ENCODE data around the gene COX6A2. TPM values are rescaled to one million over a fixed set of nuclear protein-coding genes. Genes with fewer than 3 reads are reported as not detected.

COX6A2 gene
- total RNA-seq, 4 donors from 2014 or later, result not detected

- WGBS, 2 donors, result 16 to 33% methylated on average over 10 of the region's 14 CpGs
- no peak for TF ChIP-seq POLR2A (IDR thresholded peaks at IDR 0.05)
- peak; percentile 32 to 75 (median 58) for TF ChIP-seq CTCF (IDR thresholded peaks at IDR 0.05)
- Histone ChIP-seq H3K27me3 (peaks cover 0 to 38% (median 0%) of the 10 kb centered on the region in 4 donors), H3K4me1 (peaks cover 0 to 20% (median 3%) of the 10 kb centered on the region in 3 donors), H3K4me3 (no peak overlapping the region), H3K27ac (no peak overlapping the region), H3K9me3 (no peaks in the 10 kb centered on the region), H3K36me3 (no peaks in the 10 kb centered on the region)
- intact Hi-C loops (cut with DNase I), result no loop called here
- DNase-seq, result no peak
Measured at GRCh38 chr16:31382485-31383161, 45.5 kb downstream of the COX6A2 start.

- DNase-seq, result no peak
- H3K4me3 ChIP-seq, result no peak overlapping the region
- peaks cover 0 to 2% (median 0%) of the 10 kb centered on the region in 3 donors for H3K4me1 ChIP-seq
- peaks cover 0 to under 1% (median 0%) of the 10 kb centered on the region in 3 donors for H3K9me3 ChIP-seq
- 37 to 54% methylated on average over 4 to 7 of the region's 12 CpGs for WGBS, 2 donors
- peaks cover 0 to 47% (median 0%) of the 10 kb centered on the region in 4 donors for H3K27me3 ChIP-seq
- intact Hi-C loops (cut with DNase I), result no loop called here
- no peak overlapping the region for H3K27ac ChIP-seq
- no peaks in the 10 kb centered on the region for H3K36me3 ChIP-seq
- TF ChIP-seq CTCF (IDR thresholded peaks at IDR 0.05) (no peak), POLR2A (IDR thresholded peaks at IDR 0.05) (no peak)
Measured at GRCh38 chr16:31380201-31380600, 48.0 kb downstream of the COX6A2 start.

Other genes with a start within 250 kb of the COX6A2 start
- 10 to 100 TPM; 30.2 to 97.8 (median 55.1) TPM for gene FUS, start 248.2 kb downstream of the COX6A2 start, total RNA-seq
- 10 to 100 TPM; 53.0 to 70.7 (median 63.9) TPM for gene PYCARD, start 225.6 kb downstream of the COX6A2 start, total RNA-seq
- gene TRIM72, start 214.2 kb downstream of the COX6A2 start, total RNA-seq, result not detected
- not detected for gene PYDC1, start 211.2 kb downstream of the COX6A2 start, total RNA-seq
- gene ITGAM, start 168.4 kb downstream of the COX6A2 start, total RNA-seq, result 10 to 100 TPM in 1 of 4 donors, 1 to 10 TPM in 1, under 1 TPM in 2; 0.19 to 20.2 (median 3.1) TPM
- 1 to 10 TPM in 2 of 4 donors, under 1 TPM in 2; 0.82 to 4.5 (median 1.8) TPM for gene ITGAX, start 73.2 kb downstream of the COX6A2 start, total RNA-seq
- under 1 TPM in 1 of 4 donors, not detected in 3; 0.19 TPM for gene ITGAD, start 35.0 kb downstream of the COX6A2 start, total RNA-seq
- gene ZNF843, start 14.4 kb upstream of the COX6A2 start, total RNA-seq, result 1 to 10 TPM in 1 of 4 donors, under 1 TPM in 3; 0.31 to 1.2 (median 0.95) TPM
- 10 to 100 TPM in 1 of 4 donors, 1 to 10 TPM in 3; 5.9 to 14.8 (median 9.7) TPM for gene ARMC5, start 31.1 kb upstream of the COX6A2 start, total RNA-seq
- 10 to 100 TPM in 2 of 4 donors, 1 to 10 TPM in 2; 7.5 to 70.6 (median 11.1) TPM for gene TGFB1I1, start 43.8 kb upstream of the COX6A2 start, total RNA-seq
- not detected for gene SLC5A2, start 54.8 kb upstream of the COX6A2 start, total RNA-seq
- gene RUSF1, start 80.0 kb upstream of the COX6A2 start, total RNA-seq, result 10 to 100 TPM; 33.7 to 52.3 (median 39.1) TPM
- not detected for gene AHSP, start 99.5 kb upstream of the COX6A2 start, total RNA-seq

Data from esophagus squamous epithelium (tissue), 5 donors.